Measurements from ENCODE around the gene DUOXA1.

DUOXA1 gene

GRCh38 chr15:45130291-45131000, 767 bp upstream of the DUOXA1 start:
- DNase-seq: no peak

- no peak for DNase-seq
Observed at GRCh38 chr15:45128971-45129639, 574 bp downstream of the DUOXA1 start.

- DNase-seq: peak in 4 of 6 experiments; percentile 21 to 50 (median 36)
Observed at GRCh38 chr15:45126535-45127158, 3.0 kb downstream of the DUOXA1 start.

- no peak for DNase-seq
Observed at GRCh38 chr15:45123397-45123796, 6.3 kb downstream of the DUOXA1 start.

- no peak for DNase-seq
Observed at GRCh38 chr15:45122719-45123118, 7.0 kb downstream of the DUOXA1 start.

GRCh38 chr15:45121706-45122417, 7.8 kb downstream of the DUOXA1 start:
- DNase-seq: no peak

- no peak for DNase-seq
Observed at GRCh38 chr15:45121020-45121419, 8.7 kb downstream of the DUOXA1 start.

GRCh38 chr15:45120081-45120972, 9.4 kb downstream of the DUOXA1 start:
- no peak for DNase-seq

- DNase-seq: no peak
Observed at GRCh38 chr15:45118996-45119395, 10.7 kb downstream of the DUOXA1 start.

- DNase-seq: peak; percentile 57 to 82 (median 74)
Observed at GRCh38 chr15:45118131-45118588, 11.5 kb downstream of the DUOXA1 start.

GRCh38 chr15:45117308-45118130, 12.2 kb downstream of the DUOXA1 start:
- DNase-seq: peak in 1 of 6 experiments; percentile 20

- peak in 1 of 6 experiments; percentile 21 for DNase-seq
Observed at GRCh38 chr15:45116482-45117307, 13.0 kb downstream of the DUOXA1 start.

GRCh38 chr15:45116006-45116481, 13.6 kb downstream of the DUOXA1 start:
- DNase-seq: no peak

GRCh38 chr15:45115312-45115820, 14.3 kb downstream of the DUOXA1 start:
- no peak for DNase-seq

- no peak for DNase-seq
Observed at GRCh38 chr15:45114751-45115085, 15.0 kb downstream of the DUOXA1 start.

- DNase-seq: no peak
Observed at GRCh38 chr15:45114076-45114750, 15.5 kb downstream of the DUOXA1 start, which contains the start of the genes DUOX2 and DUOXA2. Gene DUOX2 (minus strand): TSS chr15:45114172. CDS start chr15:45113411, 761 bp downstream. Gene DUOXA2 (plus strand): TSS chr15:45114326. CDS start chr15:45114606, 280 bp downstream.

GRCh38 chr15:45113380-45113990, 16.2 kb downstream of the DUOXA1 start:
- no peak for DNase-seq

- DNase-seq: no peak
Observed at GRCh38 chr15:45112591-45113379, 16.9 kb downstream of the DUOXA1 start.

Measured in stimulated activated naive CD4-positive, alpha-beta T cell (primary cell).